NT2/D1 (cell line): Measurements from ENCODE around the gene POGZ.

Experiments
- SUZ12 ChIP-seq: IDR thresholded peaks from 2 replicates; pipeline ENCODE4 v1.6.1; 2011; ENCODE audit not compliant: insufficient read length, insufficient read depth; ENCODE audit errors: extremely low read depth
- YY1 ChIP-seq: IDR thresholded peaks from 2 replicates; pipeline ENCODE4 v1.6.1; 2011; ENCODE audit not compliant: insufficient read length, insufficient read depth
- ZNF274 ChIP-seq: IDR thresholded peaks from 2 replicates; pipeline ENCODE4 v1.6.1; 2011; ENCODE audit warnings: mild to moderate bottlenecking, low read depth, low read length

GRCh38 chr1:151482017-151482416 is 22.7 kb upstream of the POGZ start:
- no peak for TF ChIP-seq SUZ12
- no peak for TF ChIP-seq YY1
- TF ChIP-seq ZNF274: no peak
